GM21529 (cell line): Measurements from ENCODE around the gene PXMP4.
A peak's percentile ranks its signal among the peaks of the same experiment; 100 is the strongest.

ENCODE experiments used
- ATAC-seq: cut with Tn5 transposase; IDR thresholded peaks from one replicate; pipeline ENCODE4 v1.9.1; 2021; ENCODE audit not compliant: unreplicated experiment

PXMP4 gene

DNA sequence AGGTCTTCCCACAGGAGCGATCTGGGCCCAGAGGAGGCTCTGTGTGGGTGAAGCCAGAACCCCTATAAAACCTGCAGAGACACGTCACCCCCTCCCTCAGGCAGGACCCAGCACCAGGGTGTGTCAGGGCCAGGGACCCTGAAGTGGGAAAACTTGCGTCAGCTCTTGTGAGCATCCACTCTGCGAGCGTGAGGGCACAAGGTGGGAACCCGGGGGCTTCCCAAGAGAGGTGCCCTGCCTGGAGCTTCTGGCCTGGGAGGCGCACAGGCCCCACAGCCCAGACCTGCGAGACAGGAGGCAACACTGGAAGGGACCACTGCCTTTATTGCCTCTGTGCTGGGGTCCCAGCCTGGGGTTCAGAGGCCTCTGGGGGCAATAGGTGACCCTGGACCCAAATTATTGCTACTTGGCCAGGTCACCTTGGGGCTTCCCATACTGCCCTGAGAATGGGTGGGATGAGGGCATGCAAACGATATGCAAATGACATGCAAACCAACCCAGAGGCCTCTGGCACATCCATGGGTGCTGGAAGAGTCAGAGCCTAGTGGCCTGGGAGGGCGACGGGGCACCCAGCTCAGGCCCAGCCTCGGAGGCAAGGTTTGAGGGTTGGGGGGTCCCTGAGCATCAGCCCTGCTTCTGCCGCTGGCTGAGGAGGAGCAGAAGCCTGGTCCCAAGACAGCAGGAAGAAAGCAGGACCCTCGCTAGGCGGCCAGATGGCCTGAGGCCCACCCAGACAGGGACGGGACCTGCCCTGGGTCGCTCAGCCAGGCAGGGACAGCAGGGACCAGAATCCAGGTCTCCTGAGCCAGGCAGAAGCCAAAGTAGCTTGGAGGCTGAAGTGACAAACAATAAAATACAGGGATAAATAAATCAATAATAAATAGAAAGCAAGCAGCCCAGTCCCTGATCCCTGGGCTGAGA, 63.1 kb downstream of the PXMP4 start:
- no peak for ATAC-seq

GRCh38 chr20:33656010-33656782, 63.9 kb downstream of the PXMP4 start:
- ATAC-seq: no peak

GRCh38 chr20:33655164-33655563, 64.9 kb downstream of the PXMP4 start:
- ATAC-seq: no peak

GRCh38 chr20:33654680-33655161, 65.4 kb downstream of the PXMP4 start:
- ATAC-seq: no peak

GRCh38 chr20:33653900-33654596, 66.1 kb downstream of the PXMP4 start:
- ATAC-seq: no peak

DNA sequence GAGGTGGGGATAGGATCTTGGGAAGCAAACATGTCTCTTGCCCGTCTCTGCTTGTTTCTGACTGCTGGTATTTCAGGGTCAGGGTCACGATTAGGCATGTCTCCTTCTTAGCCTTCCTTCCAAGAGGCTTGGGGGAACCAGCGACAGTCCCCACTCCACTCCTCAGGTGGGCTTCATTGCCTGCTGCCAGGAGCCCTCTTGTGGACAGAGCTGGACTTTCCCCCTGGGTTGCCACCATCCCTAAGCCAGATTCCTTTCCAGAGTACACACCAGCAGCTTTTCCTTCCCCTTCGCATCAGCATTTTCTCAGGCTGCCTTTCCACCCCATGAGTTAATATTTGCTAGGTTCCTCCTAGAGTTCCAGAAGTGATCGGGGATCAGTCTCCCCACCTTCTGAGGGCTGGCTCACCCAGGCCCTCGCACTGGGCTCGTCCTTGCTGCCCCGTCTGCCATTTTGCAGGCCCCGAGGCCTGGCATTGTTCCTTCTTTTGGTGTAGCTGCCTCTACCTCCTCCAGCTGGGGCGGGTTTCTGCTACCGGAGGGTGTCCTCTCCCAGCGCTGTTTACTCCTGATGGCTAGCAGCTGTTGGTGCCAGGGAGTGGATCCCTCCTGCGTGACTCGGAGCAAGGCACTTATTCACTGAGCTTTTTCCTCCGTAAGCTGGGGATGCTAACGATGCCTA, 66.8 kb downstream of the PXMP4 start:
- peak; percentile 35 for ATAC-seq
